ENCODE results near the gene RTEL1.
A peak's percentile ranks its signal among the peaks of the same experiment; 100 is the strongest.
"Not testable (repeated sequence)": the region's sequence is repeated elsewhere in the genome, so short reads cannot be mapped to it uniquely, and the experiment has no call there.

RTEL1 gene

GRCh38 chr20:63650486-63650885, 7.6 kb upstream of the RTEL1 start:
- not testable (repeated sequence) for DNase-seq (ENCODE audit: low spot score)

GRCh38 chr20:63651942-63652191, 6.2 kb upstream of the RTEL1 start:
- peak; percentile 30 for DNase-seq (ENCODE audit: low spot score)

DNA sequence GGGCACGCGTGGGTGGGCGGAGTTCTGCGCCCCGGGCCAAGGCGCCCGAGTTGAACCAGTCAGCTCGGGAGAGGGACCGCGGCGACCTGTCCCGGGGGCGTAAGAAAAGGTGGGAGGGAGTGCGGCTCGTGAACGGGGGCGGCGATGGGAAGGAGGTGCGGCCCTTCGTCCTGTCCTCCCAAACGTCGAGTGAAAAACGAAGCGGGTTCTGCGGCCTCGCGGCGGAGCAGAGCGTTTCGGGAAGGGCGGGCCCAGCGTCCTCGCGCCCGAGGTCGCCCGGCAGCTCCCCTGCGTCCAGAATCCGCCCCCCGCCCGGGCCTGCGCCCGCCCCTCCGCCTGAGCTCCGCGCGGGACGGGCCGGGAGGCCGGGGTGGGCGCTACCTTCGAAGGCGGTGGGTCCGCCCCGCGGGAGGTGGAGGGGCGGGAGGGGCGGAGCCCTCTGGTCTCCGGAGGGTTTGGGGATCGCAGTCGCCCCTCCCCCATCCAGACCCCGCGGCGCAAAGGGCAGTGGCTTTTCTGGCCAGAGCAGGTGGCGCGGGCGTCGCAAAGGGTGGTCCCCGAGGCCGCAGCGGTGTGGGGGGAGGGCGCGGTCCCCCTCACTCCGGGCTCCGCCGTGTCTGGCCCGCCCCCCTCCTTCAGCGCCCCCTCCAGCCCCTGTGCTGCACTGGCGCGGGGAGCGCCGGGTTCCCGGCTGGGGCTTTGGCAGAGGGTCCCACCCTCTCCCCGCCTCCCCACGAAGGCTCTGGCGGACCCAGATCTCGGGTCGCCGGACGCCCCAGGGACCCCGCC, 5.7 kb upstream of the RTEL1 start:
- peak; percentile 18 for DNase-seq (ENCODE audit: low spot score)

- peak; percentile 61 for DNase-seq (ENCODE audit: low spot score)
These were observed 4.8 kb upstream of the RTEL1 start, which contains the start of gene STMN3 for GRCh38 chr20:63653041-63653973. Gene STMN3, minus strand, starts transcription at chr20:63653424. Its CDS starts 79 bp downstream, at chr20:63653345.

- no peak for DNase-seq (ENCODE audit: low spot score)
These were observed 4.0 kb upstream of the RTEL1 start for GRCh38 chr20:63653974-63654668.

DNA sequence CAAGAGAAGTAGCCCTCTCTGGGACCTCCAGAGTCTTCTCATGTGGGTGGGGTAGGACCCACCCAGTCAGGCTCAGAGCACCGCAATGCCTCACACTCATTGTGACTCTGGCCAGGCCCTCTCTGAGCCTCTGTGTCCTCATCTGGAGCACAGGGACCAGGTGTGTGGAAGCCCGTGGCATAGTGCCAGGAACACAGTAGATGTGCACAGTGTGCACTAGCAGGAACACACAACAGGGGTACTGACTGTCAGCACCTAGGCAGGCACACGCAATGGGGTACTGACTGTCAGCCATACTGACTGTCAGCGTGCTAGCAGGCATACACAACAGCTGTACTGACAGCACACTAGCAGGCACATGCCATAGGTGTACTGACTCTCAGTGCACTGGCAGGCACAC, 2.9 kb upstream of the RTEL1 start:
- DNase-seq (ENCODE audit: low spot score) = no peak

- DNase-seq (ENCODE audit: low spot score) = no peak
These were observed 1.7 kb upstream of the RTEL1 start for GRCh38 chr20:63656451-63656850.

DNA sequence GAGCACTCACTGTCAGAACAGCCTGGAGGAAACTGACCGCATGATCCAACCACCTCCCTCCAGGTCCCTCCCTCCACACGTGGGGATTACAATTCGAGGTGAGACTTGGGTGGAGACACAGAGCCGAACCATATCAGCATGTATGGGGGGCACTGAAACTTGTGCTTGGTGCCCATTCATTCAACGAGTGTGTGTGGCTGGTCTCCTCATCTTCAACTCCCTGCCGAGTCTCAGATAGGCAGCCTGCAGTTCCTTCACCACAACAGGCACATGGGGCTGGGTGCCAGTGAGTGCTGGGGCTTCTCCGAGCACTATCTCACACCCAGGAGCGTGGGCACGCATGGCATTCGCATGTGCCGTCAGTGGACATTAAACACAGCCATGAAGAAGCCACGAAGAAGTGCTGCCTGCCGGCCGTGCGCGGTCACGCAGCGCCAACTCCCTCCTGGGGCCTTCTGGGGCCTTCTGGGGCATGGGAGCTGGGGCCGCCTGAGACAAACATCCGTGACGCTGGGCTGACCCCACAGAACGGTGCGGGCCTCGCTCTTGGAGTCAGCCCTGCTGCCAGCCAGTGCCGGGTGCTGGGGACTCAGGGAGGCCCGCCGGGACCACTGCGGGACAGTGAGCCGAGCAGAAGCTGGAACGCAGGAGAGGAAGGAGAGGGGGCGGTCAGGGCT, 714 bp upstream of the RTEL1 start:
- DNase-seq (ENCODE audit: low spot score) = no peak

DNA sequence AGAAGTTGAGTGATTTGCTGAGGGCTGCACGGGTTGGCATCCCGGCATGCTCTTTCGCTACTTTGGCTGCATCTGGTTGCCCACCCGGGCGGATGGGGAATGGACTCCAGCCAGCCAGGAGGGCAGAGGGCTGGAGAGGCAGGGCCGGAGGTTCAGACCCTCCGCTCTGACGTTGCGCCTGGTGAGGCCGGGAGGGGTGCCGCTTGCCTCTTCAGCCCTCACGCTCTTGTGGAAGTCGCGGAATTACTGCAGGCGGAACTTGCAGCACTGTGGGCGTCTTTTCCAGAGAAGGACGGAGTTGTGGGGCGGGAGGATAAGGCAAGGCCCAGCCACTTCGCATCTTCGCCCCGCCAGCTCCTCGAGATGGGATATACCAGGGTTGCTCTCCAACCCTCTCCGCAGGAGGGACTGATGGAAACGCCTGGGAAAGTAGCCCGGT, 656 bp downstream of the RTEL1 start:
- DNase-seq (ENCODE audit: low spot score) = no peak

DNA sequence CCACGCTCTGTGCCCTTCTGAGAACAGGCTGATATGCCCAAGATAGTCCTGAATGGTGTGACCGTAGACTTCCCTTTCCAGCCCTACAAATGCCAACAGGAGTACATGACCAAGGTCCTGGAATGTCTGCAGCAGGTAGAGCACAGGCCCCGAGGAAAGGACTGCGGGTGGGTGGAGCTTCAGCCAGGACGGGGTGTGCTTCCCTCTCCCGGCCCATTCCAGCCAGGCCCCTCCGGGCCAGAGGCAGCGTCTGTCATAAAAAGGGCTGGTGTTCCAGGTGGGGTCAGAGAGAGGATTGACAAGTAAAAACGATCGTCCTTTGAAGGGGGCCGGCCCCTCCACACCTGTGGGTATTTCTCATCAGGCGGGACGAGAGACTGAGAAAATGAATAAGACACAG, 1.3 kb downstream of the RTEL1 start:
- DNase-seq (ENCODE audit: low spot score) = no peak

DNA sequence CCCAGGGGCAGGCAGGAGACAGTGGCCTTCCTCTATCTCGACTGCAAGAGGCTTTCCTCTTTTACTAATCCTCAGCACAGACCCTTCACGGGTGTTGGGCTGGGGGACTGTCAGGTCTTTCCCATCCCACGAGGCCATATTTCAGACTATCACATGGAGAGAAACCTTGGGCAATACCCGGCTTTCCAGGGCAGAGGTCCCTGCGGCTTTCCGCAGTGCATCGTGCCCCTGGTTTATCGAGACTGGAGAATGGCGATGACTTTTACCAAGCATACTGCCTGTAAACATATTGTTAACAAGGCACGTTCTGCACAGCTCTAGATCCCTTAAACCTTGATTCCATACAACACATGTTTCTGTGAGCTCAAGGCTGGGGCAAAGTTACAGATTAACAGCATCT, 2.1 kb downstream of the RTEL1 start:
- not testable (repeated sequence) for DNase-seq (ENCODE audit: low spot score)

GRCh38 chr20:63660622-63661021, 2.5 kb downstream of the RTEL1 start:
- no peak for DNase-seq (ENCODE audit: low spot score)

DNA sequence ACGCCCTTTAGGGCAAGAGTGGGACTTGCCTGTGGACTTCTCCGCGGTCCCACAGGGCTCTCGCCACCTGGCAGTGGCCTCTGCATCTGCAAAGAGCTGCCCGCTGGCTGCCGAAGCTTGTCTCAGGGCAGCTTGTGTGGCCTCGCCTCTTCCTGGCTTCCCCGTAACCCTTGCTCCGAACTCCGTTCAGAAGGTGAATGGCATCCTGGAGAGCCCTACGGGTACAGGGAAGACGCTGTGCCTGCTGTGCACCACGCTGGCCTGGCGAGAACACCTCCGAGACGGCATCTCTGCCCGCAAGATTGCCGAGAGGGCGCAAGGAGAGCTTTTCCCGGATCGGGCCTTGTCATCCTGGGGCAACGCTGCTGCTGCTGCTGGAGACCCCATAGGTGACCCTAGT, 3.0 kb downstream of the RTEL1 start:
- DNase-seq (ENCODE audit: low spot score) = no peak

- DNase-seq (ENCODE audit: low spot score) = no peak
These were observed 4.1 kb downstream of the RTEL1 start for GRCh38 chr20:63661959-63662812.

DNA sequence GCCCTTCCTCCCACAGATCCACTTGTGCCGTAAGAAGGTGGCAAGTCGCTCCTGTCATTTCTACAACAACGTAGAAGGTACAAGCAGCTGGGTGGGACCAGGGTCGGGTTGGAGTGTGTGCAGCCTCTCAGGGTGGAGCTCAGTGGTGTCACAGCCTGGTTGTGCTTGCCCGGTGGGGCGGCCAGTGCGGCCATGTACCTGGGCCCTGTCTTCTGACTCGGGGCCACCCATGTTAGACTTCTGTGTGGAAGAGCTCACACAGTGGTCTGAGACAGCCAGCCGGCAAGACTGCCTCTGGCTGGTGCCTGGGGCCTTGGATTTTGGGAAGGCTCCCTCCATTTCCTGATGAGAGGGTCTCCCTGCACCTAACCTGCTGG, 4.7 kb downstream of the RTEL1 start:
- DNase-seq (ENCODE audit: low spot score) = no peak

DNA sequence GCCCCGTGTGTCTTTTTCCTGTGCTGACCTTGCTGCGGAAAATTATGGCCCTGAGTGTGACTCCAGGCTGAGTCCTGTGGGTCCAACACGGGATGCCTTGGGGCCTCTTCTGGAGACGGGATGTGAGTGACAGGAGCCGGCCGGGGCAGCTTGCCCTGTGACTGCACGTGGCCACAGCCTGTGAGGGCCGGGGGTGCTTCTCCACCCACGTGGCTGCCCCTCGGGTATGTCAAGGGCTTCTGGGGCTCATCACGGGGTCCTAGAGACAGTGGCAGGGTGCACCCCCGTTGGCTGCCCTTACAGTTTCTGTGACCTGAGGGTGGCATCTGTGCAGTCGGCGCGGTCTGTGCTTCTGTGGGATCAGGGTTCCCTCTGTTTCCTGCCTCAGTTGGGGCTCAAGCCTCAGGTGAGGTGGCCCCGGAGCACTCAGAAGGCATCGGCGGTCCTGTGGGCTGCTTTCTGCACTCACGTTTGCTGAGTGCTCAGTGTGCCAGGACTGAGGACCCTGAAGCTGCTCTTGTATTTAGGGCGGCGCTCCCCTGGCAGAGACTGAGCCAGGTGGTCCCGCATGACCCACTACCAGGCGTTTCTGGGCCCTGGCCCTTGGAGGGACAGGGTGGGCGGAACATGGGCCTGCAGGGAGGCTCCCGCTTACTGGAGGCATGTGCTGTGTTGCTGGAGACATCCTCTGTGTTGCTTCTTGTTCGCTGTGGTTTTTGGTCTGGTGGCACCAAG, 5.4 kb downstream of the RTEL1 start:
- DNase-seq (ENCODE audit: low spot score) = no peak

DNA sequence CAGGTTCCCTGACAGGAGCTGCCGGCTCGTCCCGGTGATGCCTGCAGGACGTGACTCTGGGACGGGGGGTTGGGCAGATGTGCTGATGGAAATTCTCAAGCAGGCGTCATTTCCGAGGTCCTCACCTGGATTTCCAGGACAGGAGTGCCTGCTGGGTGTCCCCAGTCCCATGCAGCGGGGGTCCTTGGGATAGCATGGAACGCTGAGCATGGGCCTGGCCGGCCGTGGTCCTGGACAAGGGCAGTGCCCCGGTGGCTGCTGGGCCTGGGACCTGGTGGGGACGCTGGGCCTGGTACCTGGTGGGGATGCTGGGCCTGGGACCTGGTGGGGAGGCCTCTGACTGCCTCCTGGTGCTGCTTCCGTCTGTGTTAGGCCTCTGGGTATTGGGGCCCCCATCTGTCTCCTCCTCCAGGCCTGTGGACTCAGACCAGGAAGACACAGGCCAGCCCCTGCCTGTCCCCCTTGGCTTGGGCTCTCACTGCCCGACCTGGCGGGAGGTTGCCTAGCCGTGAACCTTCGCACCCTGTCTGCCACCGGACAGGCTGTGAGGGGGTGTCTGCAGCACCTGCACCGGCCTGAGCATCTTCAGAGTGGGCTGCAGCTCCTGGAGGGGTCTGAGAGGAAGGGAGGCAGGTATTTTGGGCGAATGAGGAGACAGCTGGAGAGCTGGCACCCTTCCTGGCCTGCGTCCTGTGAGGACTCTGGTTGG, 6.2 kb downstream of the RTEL1 start:
- DNase-seq (ENCODE audit: low spot score) = no peak

- no peak for DNase-seq (ENCODE audit: low spot score)
These were observed 6.9 kb downstream of the RTEL1 start for GRCh38 chr20:63664861-63665594.

DNA sequence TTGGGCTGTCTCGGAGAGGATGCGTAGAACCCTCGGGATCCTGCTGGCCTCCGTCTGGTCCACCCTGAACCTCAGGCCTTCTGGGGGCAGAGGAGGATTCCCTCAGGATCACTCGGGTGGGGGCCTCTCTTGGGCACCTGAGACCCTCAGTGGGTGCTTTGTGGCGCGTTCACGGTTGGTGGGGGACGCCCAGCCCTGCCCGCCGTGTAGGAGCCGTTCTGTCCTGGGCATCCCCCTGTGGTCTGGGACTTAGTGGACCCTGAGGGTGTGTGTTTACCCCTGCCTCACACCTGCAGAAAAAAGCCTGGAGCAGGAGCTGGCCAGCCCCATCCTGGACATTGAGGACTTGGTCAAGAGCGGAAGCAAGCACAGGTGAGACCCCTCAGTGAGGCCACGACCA, 7.6 kb downstream of the RTEL1 start:
- no peak for DNase-seq (ENCODE audit: low spot score)

Measured in CD4-positive, alpha-beta T cell treated with Interleukin-15 for 4 hours (primary cell).